ENCODE data around the gene NTM. TPM values are rescaled to one million over a fixed set of nuclear protein-coding genes. Genes with fewer than 3 reads are reported as not detected.

The NTM gene
- total and polyA plus RNA-seq, 2 donors from 2014 or later = 0.92 to 10.3 TPM

GRCh38 chr11:131940126-131940525, 569.7 kb downstream of the NTM start:
- no peak overlapping the region for H3K9ac ChIP-seq (ENCODE audit: low read length in 3 of 3)
- FAIRE-seq (no peak), DNase-seq (no peak)
- H3K9me3 ChIP-seq (ENCODE audit: control insufficient read depth in 2 of 3, insufficient read depth in 1 of 3, low read length in 3 of 3) = no peaks in the 10 kb centered on the region
- no peak overlapping the region for H3K4me3 ChIP-seq (ENCODE audit: low read length in 3 of 3)
- no peaks in the 10 kb centered on the region for H3K27me3 ChIP-seq (ENCODE audit: control insufficient read depth, insufficient read depth, low read length)
- H3K36me3 ChIP-seq (ENCODE audit: control insufficient read depth in 2 of 3, insufficient read depth in 3 of 3, low read length in 3 of 3) = no peaks in the 10 kb centered on the region
- no peaks in the 10 kb centered on the region for H3K4me1 ChIP-seq (ENCODE audit: control insufficient read depth in 2 of 3, insufficient read depth in 2 of 3, low read depth in 1 of 3, low read length in 3 of 3)
- TF ChIP-seq CTCF (IDR thresholded peaks at IDR 0.05; ENCODE audit: borderline replicate concordance, extremely low read depth, insufficient read depth) = no peak
- intact Hi-C loops (cut with DNase I) = no loop called here
- H3K27ac ChIP-seq (ENCODE audit: low read depth in 2 of 2, low read length in 2 of 2) = no peak overlapping the region

GRCh38 chr11:131942878-131943277, 572.5 kb downstream of the NTM start:
- intact Hi-C loops (cut with DNase I) = no loop called here
- Histone ChIP-seq H3K4me3 (ENCODE audit: low read length in 3 of 3) (no peak overlapping the region), H3K9ac (ENCODE audit: low read length in 3 of 3) (no peak overlapping the region), H3K4me1 (ENCODE audit: control insufficient read depth in 2 of 3, insufficient read depth in 2 of 3, low read depth in 1 of 3, low read length in 3 of 3) (no peaks in the 10 kb centered on the region), H3K9me3 (ENCODE audit: control insufficient read depth in 2 of 3, insufficient read depth in 1 of 3, low read length in 3 of 3) (no peaks in the 10 kb centered on the region), H3K27ac (ENCODE audit: low read depth in 2 of 2, low read length in 2 of 2) (no peak overlapping the region), H3K27me3 (ENCODE audit: control insufficient read depth, insufficient read depth, low read length) (no peaks in the 10 kb centered on the region), H3K36me3 (ENCODE audit: control insufficient read depth in 2 of 3, insufficient read depth in 3 of 3, low read length in 3 of 3) (no peaks in the 10 kb centered on the region)
- TF ChIP-seq CTCF (IDR thresholded peaks at IDR 0.05; ENCODE audit: borderline replicate concordance, extremely low read depth, insufficient read depth) = no peak
- DNase-seq (no peak), FAIRE-seq (no peak)

DNA sequence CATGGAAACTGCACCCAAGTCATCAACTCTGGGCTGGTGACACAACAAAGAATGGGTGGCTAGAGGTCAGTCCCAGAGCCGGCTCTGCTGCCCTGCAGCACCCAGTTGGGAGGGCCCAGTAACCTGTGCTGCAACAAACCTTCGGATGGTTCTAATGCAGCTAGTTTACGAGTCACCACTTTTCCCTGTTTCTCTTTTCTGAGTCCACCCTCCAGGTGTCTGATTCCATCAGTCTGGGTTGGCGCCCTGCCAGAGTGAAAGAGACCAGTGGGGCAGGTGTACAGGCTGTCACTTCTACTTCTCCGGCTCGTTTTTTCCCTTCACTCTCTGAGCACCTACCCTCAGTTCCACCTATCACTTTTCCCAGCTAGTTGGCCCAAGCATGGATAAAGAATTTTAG, 572.9 kb downstream of the NTM start:
- Histone ChIP-seq H3K4me1 (ENCODE audit: control insufficient read depth in 2 of 3, insufficient read depth in 2 of 3, low read depth in 1 of 3, low read length in 3 of 3) (no peaks in the 10 kb centered on the region), H3K4me3 (ENCODE audit: low read length in 3 of 3) (no peak overlapping the region), H3K9ac (ENCODE audit: low read length in 3 of 3) (no peak overlapping the region), H3K9me3 (ENCODE audit: control insufficient read depth in 2 of 3, insufficient read depth in 1 of 3, low read length in 3 of 3) (no peaks in the 10 kb centered on the region), H3K36me3 (ENCODE audit: control insufficient read depth in 2 of 3, insufficient read depth in 3 of 3, low read length in 3 of 3) (no peaks in the 10 kb centered on the region), H3K27me3 (ENCODE audit: control insufficient read depth, insufficient read depth, low read length) (no peaks in the 10 kb centered on the region), H3K27ac (ENCODE audit: low read depth in 2 of 2, low read length in 2 of 2) (no peak overlapping the region)
- TF ChIP-seq CTCF (IDR thresholded peaks at IDR 0.05; ENCODE audit: borderline replicate concordance, extremely low read depth, insufficient read depth) = no peak
- no peak for FAIRE-seq
- peak in 3 of 5 donors; percentile 30 to 66 (median 33) for DNase-seq
- intact Hi-C loops (cut with DNase I) = no loop called here

DNA sequence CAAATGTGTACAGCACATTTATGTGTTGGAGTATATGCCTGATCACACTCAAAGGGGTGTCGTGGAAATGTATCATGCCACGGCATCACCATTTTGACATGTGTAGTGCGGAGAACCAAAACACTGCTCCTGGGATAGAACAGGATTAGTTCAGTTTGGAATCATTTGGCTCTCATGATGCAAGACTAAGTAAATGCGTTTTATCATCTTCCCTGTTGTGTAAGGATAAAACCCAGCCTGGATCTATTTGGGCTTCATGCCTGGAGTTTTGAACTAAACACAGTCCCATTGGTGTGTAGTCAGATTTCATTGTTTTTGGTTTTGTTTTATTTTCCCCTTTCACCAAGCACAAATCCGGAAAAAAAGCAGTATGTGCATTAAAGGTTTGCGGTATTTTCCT, 574.3 kb downstream of the NTM start:
- Histone ChIP-seq H3K9me3 (ENCODE audit: control insufficient read depth in 2 of 3, insufficient read depth in 1 of 3, low read length in 3 of 3) (no peaks in the 10 kb centered on the region), H3K9ac (ENCODE audit: low read length in 3 of 3) (no peak overlapping the region), H3K4me3 (ENCODE audit: low read length in 3 of 3) (no peak overlapping the region), H3K36me3 (ENCODE audit: control insufficient read depth in 2 of 3, insufficient read depth in 3 of 3, low read length in 3 of 3) (no peaks in the 10 kb centered on the region), H3K4me1 (ENCODE audit: control insufficient read depth in 2 of 3, insufficient read depth in 2 of 3, low read depth in 1 of 3, low read length in 3 of 3) (no peaks in the 10 kb centered on the region), H3K27me3 (ENCODE audit: control insufficient read depth, insufficient read depth, low read length) (no peaks in the 10 kb centered on the region), H3K27ac (ENCODE audit: low read depth in 2 of 2, low read length in 2 of 2) (no peak overlapping the region)
- DNase-seq = no peak
- no peak for TF ChIP-seq CTCF (IDR thresholded peaks at IDR 0.05; ENCODE audit: borderline replicate concordance, extremely low read depth, insufficient read depth)
- FAIRE-seq = no peak
- intact Hi-C loops (cut with DNase I) = no loop called here
